HEK293T (cell line): Measurements from ENCODE around the gene TMEM208.

Source experiments
- CTBP1 ChIP-seq: fragments of 450-650 bp; IDR thresholded peaks from 2 replicates; pipeline ENCODE4 v1.6.1; 2016; ENCODE audit warnings: borderline replicate concordance
- ELF4 ChIP-seq: fragments of 450-650 bp; IDR thresholded peaks from 2 replicates; pipeline ENCODE4 v1.6.1; 2017; ENCODE audit warnings: antibody characterized with exemption
- HDGF ChIP-seq: fragments of 450-650 bp; IDR thresholded peaks from 2 replicates; pipeline ENCODE4 v1.6.1; 2017; ENCODE audit warnings: antibody characterized with exemption, borderline replicate concordance
- SP1 ChIP-seq: fragments of 450-650 bp; IDR thresholded peaks from 2 replicates; pipeline ENCODE4 v1.6.1; 2017

GRCh38 chr16:67199011-67199807 lies 27.7 kb upstream of the TMEM208 start, which contains the start of gene ELMO3:
- TF ChIP-seq SP1 (no peak), CTBP1 (no peak), ELF4 (no peak), HDGF (no peak)
